Measurements from ENCODE around the gene MAP2K1.
"Not testable (repeated sequence)": the region's sequence is repeated elsewhere in the genome, so short reads cannot be mapped to it uniquely, and the experiment has no call there.

Gene MAP2K1

GRCh38 chr15:66461917-66462316, 75.2 kb downstream of the MAP2K1 start:
- no peak overlapping the region for H3K4me3 ChIP-seq (ENCODE audit: low read depth, low read length)
- DNase-seq (ENCODE audit: low read depth), result no peak
- TF ChIP-seq, protein P1, sequence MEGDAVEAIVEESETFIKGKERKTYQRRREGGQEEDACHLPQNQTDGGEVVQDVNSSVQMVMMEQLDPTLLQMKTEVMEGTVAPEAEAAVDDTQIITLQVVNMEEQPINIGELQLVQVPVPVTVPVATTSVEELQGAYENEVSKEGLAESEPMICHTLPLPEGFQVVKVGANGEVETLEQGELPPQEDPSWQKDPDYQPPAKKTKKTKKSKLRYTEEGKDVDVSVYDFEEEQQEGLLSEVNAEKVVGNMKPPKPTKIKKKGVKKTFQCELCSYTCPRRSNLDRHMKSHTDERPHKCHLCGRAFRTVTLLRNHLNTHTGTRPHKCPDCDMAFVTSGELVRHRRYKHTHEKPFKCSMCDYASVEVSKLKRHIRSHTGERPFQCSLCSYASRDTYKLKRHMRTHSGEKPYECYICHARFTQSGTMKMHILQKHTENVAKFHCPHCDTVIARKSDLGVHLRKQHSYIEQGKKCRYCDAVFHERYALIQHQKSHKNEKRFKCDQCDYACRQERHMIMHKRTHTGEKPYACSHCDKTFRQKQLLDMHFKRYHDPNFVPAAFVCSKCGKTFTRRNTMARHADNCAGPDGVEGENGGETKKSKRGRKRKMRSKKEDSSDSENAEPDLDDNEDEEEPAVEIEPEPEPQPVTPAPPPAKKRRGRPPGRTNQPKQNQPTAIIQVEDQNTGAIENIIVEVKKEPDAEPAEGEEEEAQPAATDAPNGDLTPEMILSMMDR (IDR thresholded peaks at IDR 0.05; ENCODE audit: insufficient read depth, low read depth, low read length, missing control alignments), result no peak

DNA sequence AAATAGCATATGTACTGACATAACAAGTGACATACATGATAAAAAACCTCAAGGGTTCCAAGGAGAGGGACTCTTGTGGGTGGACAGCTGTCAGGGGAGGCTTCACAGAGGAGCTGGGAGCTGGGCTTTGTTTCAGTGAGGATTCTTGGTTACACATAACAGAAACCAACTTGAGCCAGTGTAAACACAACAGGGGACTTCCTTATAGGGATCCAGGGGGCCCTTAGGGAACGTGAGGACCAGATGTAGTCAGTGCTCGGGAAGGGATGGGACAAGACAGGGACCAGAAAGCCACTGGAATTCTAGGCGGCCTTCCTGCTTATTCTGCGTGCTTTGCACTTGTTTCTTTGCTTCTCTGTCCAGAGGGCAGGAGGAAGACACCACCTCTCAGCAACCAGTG, 75.9 kb downstream of the MAP2K1 start:
- DNase-seq (ENCODE audit: low read depth), result no peak
- TF ChIP-seq, protein P1 (IDR thresholded peaks at IDR 0.05; ENCODE audit: insufficient read depth, low read depth, low read length, missing control alignments), result no peak
- no peak overlapping the region for H3K4me3 ChIP-seq (ENCODE audit: low read depth, low read length)

DNA sequence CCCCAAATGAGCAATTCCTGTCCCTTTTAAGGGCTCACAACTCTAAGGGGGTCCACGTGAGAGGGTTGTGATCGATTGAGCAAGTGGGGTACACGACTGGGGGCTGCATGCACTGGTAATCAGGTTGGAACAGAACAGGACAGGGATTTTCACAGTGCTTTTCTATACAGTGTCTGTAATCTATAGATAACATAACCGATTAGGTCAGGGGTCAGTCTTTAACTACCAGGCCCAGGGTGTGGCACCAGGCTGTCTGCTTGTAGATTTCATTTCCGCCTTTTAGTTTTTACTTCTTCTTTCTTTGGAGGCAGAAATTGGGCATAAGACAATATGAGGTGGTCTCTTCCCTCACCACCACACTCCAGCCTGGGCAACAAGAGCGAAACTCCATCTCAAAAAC, 78.6 kb downstream of the MAP2K1 start:
- DNase-seq (ENCODE audit: low read depth); H3K4me3 ChIP-seq (ENCODE audit: low read depth, low read length): not testable (repeated sequence)

GRCh38 chr15:66467162-66468040, 80.7 kb downstream of the MAP2K1 start:
- H3K4me3 ChIP-seq (ENCODE audit: low read depth, low read length); DNase-seq (ENCODE audit: low read depth): not testable (repeated sequence)

- not testable (repeated sequence) for H3K4me3 ChIP-seq (ENCODE audit: low read depth, low read length); DNase-seq (ENCODE audit: low read depth)
Observed at GRCh38 chr15:66470825-66471224, 84.1 kb downstream of the MAP2K1 start.

DNA sequence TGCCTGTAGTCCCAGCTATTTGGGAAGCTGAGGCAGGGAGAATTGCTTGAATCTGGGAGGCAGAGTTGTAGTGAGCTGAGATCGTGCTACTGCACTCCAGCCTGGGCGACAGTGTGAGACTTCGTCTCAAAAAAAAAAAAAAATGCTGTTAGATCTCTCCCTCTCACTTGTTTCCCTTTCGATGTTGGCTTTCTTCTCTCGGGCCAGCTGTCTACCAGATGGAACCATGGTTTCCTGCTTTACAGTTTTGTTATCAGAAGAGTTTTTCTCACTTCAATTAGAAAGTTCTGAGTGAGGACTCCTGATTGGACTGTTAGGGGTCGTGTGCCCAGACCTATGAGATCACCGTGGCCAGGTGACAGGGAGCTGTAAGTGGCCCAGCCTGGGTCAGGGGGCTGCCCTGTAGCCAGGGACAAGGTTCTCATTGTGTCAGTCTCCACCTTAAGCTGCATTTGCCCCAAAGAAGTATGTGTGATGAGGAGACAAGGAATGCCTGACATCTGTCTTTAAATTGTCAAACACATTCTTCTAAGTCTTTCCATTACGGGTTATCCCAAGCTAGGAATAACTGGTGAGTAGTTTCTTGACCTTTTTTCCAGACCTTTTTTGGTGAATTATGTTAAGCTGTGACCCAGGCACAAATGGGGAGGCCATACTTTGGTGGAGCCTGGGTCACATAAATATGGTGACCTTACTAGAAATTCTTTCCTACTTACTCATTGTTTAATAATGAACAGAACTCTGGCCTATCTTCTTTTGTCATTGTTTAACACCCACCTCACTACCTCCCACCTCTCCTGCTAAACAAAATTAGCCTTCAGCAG, 85.7 kb downstream of the MAP2K1 start:
- no peak overlapping the region for H3K4me3 ChIP-seq (ENCODE audit: low read depth, low read length)
- peak; percentile 89 for DNase-seq (ENCODE audit: low read depth)
- TF ChIP-seq, protein P1 (IDR thresholded peaks at IDR 0.05; ENCODE audit: insufficient read depth, low read depth, low read length, missing control alignments), result no peak

DNA sequence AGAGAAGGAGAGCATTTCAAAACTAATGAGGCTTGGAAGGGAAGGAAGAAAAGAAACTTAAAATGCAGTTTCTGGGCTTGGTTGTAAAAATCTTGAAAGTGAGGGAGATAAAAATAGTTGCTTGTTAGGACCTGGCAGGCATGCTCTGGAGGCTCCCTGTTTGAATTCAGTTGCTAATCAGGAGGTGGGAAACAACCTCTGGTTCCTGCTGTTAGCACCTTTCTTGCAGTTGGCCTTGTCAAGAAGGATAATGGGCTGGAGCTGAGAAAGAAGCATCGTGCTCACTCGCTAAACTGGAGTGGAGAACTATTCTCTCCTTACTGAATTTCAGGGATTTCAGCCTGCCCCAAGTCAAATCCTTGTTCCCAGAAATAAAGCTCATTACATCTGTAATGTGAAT, 87.4 kb downstream of the MAP2K1 start:
- TF ChIP-seq, protein P1 (IDR thresholded peaks at IDR 0.05; ENCODE audit: insufficient read depth, low read depth, low read length, missing control alignments), result no peak
- no peak for DNase-seq (ENCODE audit: low read depth)
- H3K4me3 ChIP-seq (ENCODE audit: low read depth, low read length), result no peak overlapping the region

- H3K4me3 ChIP-seq (ENCODE audit: low read depth, low read length), result no peak overlapping the region
- no peak for DNase-seq (ENCODE audit: low read depth)
- TF ChIP-seq, protein P1 (IDR thresholded peaks at IDR 0.05; ENCODE audit: insufficient read depth, low read depth, low read length, missing control alignments), result no peak
Observed at GRCh38 chr15:66474963-66475362, 88.3 kb downstream of the MAP2K1 start.
